ENCODE results near the gene CRYGD.
"Not testable (repeated sequence)": the region's sequence is repeated elsewhere in the genome, so short reads cannot be mapped to it uniquely, and the experiment has no call there.

The CRYGD gene

GRCh38 chr2:208124013-208124715 is at the start of gene CRYGD:
TSS of gene CRYGD (minus strand) at chr2:208124524. CDS start at chr2:208124473, 51 bp downstream.
- not testable (repeated sequence) for DNase-seq

GRCh38 chr2:208172125-208172524 is 47.8 kb upstream of the CRYGD start:
- no peak for DNase-seq

- DNase-seq, result no peak
These were observed 40.8 kb upstream of the CRYGD start for GRCh38 chr2:208164951-208165755.

GRCh38 chr2:208163489-208163888 is 39.2 kb upstream of the CRYGD start, which contains the start of gene CRYGA:
TSS of gene CRYGA (minus strand) at chr2:208163589. CDS start at chr2:208163556, 33 bp downstream.
- DNase-seq, result no peak

GRCh38 chr2:208156439-208156838 is 32.1 kb upstream of the CRYGD start:
- DNase-seq, result no peak

- DNase-seq, result no peak
These were observed 28.8 kb upstream of the CRYGD start for GRCh38 chr2:208153156-208153555.

GRCh38 chr2:208150956-208151355 is 26.6 kb upstream of the CRYGD start:
- DNase-seq, result no peak

- no peak for DNase-seq
These were observed 25.8 kb upstream of the CRYGD start for GRCh38 chr2:208150094-208150493.

- no peak for DNase-seq
These were observed 24.5 kb upstream of the CRYGD start for GRCh38 chr2:208148803-208149202.

- no peak for DNase-seq
These were observed 23.4 kb upstream of the CRYGD start for GRCh38 chr2:208147759-208148158.

- no peak for DNase-seq
These were observed 22.7 kb upstream of the CRYGD start for GRCh38 chr2:208147008-208147407.

- no peak for DNase-seq
These were observed 21.7 kb upstream of the CRYGD start, which contains the start of gene CRYGB for GRCh38 chr2:208146006-208146405. TSS of gene CRYGB (minus strand) at chr2:208146158. CDS start at chr2:208146120, 38 bp downstream.

- DNase-seq, result no peak
These were observed 18.8 kb upstream of the CRYGD start for GRCh38 chr2:208142925-208143799.

- DNase-seq, result no peak
These were observed 18.1 kb upstream of the CRYGD start for GRCh38 chr2:208142240-208142924.

GRCh38 chr2:208139447-208139846 is 15.1 kb upstream of the CRYGD start:
- no peak for DNase-seq

GRCh38 chr2:208138334-208138733 is 14.0 kb upstream of the CRYGD start:
- not testable (repeated sequence) for DNase-seq

- no peak for DNase-seq
These were observed 12.4 kb upstream of the CRYGD start for GRCh38 chr2:208136716-208137094.

GRCh38 chr2:208135794-208136715 is 11.7 kb upstream of the CRYGD start:
- DNase-seq, result no peak

- no peak for DNase-seq
These were observed 10.7 kb upstream of the CRYGD start for GRCh38 chr2:208134928-208135586.

GRCh38 chr2:208130712-208131110 is 6.4 kb upstream of the CRYGD start:
- DNase-seq, result no peak

Measured in NCI-H187 treated with DMSO at 0.1 percent for 48 hours (cell line).